ENCODE measurements around the gene MRPL53.

DNA sequence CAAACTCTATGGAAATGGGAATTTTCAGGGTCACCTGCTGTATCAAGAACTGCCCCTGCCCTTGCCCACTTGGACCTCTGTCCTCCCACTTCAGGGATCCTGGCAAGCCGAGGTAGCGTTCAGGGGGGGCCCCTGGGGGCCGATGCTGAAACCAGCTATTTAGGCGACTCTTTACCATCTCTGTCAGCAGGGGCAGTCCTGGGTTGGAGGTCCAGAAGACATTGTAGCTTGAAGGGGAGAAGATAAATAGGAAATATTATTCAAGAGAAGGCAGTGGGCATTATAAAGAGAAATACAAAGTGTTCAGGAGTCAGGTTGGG, 9.7 kb downstream of the MRPL53 start:
- no peak for TF ChIP-seq TAF1 (conservative IDR thresholded peaks at IDR 0.05)
- TF ChIP-seq, protein P1, sequence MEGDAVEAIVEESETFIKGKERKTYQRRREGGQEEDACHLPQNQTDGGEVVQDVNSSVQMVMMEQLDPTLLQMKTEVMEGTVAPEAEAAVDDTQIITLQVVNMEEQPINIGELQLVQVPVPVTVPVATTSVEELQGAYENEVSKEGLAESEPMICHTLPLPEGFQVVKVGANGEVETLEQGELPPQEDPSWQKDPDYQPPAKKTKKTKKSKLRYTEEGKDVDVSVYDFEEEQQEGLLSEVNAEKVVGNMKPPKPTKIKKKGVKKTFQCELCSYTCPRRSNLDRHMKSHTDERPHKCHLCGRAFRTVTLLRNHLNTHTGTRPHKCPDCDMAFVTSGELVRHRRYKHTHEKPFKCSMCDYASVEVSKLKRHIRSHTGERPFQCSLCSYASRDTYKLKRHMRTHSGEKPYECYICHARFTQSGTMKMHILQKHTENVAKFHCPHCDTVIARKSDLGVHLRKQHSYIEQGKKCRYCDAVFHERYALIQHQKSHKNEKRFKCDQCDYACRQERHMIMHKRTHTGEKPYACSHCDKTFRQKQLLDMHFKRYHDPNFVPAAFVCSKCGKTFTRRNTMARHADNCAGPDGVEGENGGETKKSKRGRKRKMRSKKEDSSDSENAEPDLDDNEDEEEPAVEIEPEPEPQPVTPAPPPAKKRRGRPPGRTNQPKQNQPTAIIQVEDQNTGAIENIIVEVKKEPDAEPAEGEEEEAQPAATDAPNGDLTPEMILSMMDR (IDR thresholded peaks at IDR 0.05; ENCODE audit: low read depth, low read length, missing input control), result no peak
- TF ChIP-seq, protein P2, sequence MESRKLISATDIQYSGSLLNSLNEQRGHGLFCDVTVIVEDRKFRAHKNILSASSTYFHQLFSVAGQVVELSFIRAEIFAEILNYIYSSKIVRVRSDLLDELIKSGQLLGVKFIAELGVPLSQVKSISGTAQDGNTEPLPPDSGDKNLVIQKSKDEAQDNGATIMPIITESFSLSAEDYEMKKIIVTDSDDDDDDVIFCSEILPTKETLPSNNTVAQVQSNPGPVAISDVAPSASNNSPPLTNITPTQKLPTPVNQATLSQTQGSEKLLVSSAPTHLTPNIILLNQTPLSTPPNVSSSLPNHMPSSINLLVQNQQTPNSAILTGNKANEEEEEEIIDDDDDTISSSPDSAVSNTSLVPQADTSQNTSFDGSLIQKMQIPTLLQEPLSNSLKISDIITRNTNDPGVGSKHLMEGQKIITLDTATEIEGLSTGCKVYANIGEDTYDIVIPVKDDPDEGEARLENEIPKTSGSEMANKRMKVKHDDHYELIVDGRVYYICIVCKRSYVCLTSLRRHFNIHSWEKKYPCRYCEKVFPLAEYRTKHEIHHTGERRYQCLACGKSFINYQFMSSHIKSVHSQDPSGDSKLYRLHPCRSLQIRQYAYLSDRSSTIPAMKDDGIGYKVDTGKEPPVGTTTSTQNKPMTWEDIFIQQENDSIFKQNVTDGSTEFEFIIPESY (IDR thresholded peaks at IDR 0.05), result no peak
- TF ChIP-seq, protein P3, sequence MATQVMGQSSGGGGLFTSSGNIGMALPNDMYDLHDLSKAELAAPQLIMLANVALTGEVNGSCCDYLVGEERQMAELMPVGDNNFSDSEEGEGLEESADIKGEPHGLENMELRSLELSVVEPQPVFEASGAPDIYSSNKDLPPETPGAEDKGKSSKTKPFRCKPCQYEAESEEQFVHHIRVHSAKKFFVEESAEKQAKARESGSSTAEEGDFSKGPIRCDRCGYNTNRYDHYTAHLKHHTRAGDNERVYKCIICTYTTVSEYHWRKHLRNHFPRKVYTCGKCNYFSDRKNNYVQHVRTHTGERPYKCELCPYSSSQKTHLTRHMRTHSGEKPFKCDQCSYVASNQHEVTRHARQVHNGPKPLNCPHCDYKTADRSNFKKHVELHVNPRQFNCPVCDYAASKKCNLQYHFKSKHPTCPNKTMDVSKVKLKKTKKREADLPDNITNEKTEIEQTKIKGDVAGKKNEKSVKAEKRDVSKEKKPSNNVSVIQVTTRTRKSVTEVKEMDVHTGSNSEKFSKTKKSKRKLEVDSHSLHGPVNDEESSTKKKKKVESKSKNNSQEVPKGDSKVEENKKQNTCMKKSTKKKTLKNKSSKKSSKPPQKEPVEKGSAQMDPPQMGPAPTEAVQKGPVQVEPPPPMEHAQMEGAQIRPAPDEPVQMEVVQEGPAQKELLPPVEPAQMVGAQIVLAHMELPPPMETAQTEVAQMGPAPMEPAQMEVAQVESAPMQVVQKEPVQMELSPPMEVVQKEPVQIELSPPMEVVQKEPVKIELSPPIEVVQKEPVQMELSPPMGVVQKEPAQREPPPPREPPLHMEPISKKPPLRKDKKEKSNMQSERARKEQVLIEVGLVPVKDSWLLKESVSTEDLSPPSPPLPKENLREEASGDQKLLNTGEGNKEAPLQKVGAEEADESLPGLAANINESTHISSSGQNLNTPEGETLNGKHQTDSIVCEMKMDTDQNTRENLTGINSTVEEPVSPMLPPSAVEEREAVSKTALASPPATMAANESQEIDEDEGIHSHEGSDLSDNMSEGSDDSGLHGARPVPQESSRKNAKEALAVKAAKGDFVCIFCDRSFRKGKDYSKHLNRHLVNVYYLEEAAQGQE (IDR thresholded peaks at IDR 0.05), result no peak
